PC-3 (cell line): Measurements from ENCODE around the gene DLX6.

Experiments used
- EZH2 ChIP-seq: fragments of 300-600 bp; sonication (generic); IDR thresholded peaks from one replicate; pipeline ENCODE4 v1.6.1; 2017; ENCODE audit warnings: antibody characterized with exemption, mild to moderate bottlenecking, low read length; ENCODE audit not compliant: unreplicated experiment
- EZH2phosphoT487 ChIP-seq: fragments of 300-600 bp; sonication (generic); IDR thresholded peaks from 2 replicates; pipeline ENCODE4 v1.6.1; 2018; ENCODE audit warnings: mild to moderate bottlenecking, antibody characterized with exemption, low read length, borderline replicate concordance
- TF ChIP-seq, protein P1 (sequence below): fragments of 300-600 bp; sonication (generic); conservative IDR thresholded peaks from 2 replicates; pipeline ENCODE4 v1.5.1; 2017; ENCODE audit warnings: antibody characterized with exemption, low read depth, mild to moderate bottlenecking, low read length

GRCh38 chr7:97027427-97028234 lies 22.3 kb downstream of the DLX6 start:
- TF ChIP-seq EZH2 (no peak), EZH2phosphoT487 (no peak)
- TF ChIP-seq, protein P1, sequence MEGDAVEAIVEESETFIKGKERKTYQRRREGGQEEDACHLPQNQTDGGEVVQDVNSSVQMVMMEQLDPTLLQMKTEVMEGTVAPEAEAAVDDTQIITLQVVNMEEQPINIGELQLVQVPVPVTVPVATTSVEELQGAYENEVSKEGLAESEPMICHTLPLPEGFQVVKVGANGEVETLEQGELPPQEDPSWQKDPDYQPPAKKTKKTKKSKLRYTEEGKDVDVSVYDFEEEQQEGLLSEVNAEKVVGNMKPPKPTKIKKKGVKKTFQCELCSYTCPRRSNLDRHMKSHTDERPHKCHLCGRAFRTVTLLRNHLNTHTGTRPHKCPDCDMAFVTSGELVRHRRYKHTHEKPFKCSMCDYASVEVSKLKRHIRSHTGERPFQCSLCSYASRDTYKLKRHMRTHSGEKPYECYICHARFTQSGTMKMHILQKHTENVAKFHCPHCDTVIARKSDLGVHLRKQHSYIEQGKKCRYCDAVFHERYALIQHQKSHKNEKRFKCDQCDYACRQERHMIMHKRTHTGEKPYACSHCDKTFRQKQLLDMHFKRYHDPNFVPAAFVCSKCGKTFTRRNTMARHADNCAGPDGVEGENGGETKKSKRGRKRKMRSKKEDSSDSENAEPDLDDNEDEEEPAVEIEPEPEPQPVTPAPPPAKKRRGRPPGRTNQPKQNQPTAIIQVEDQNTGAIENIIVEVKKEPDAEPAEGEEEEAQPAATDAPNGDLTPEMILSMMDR: peak; percentile 87
